GM12878 (cell line): ENCODE results near the gene RGR.
A peak's percentile ranks its signal among the peaks of the same experiment; 100 is the strongest.

Experiments
- CTCF ChIP-seq, 3 experiments: IDR thresholded peaks in 2 of 3; conservative IDR thresholded peaks in 1 of 3; 2 replicates each; pipeline ENCODE4 v1.5.1; 2011; ENCODE audit warnings: low read depth in 3 of 3, low read length in 3 of 3, mild to moderate bottlenecking in 3 of 3, control low read depth in 2 of 3, moderate library complexity in 2 of 3, inconsistent platforms in 1 of 3, mixed read lengths in 1 of 3; ENCODE audit not compliant: control insufficient read depth in 2 of 3, insufficient read depth in 1 of 3; ENCODE audit errors: extremely low read depth in 1 of 3
- GATAD2B ChIP-seq: fragments of 450-650 bp; conservative IDR thresholded peaks from 2 replicates; pipeline ENCODE4 v1.6.1; 2017; ENCODE audit warnings: low read depth, mild to moderate bottlenecking, moderate library complexity
- JUNB ChIP-seq: IDR thresholded peaks from 2 replicates; pipeline ENCODE4 v1.6.1; 2016; ENCODE audit warnings: antibody characterized with exemption, mild to moderate bottlenecking
- NRF1 ChIP-seq: conservative IDR thresholded peaks from 2 replicates; pipeline ENCODE4 v1.6.1; 2011; ENCODE audit warnings: mild to moderate bottlenecking, low read depth, low read length, improper control_type of control experiment

- TF ChIP-seq GATAD2B: no peak
- TF ChIP-seq NRF1: no peak
- TF ChIP-seq CTCF (IDR thresholded peaks at IDR 0.05 in 2 of 3, conservative IDR thresholded peaks at IDR 0.05 in 1 of 3; ENCODE audit: control insufficient read depth in 2 of 3, extremely low read depth in 1 of 3, insufficient read depth in 1 of 3, low read depth in 3 of 3, low read length in 3 of 3): peak; percentile 58 to 71 (median 59)
- no peak for TF ChIP-seq JUNB
Observed at GRCh38 chr10:84256510-84257342, 11.9 kb downstream of the RGR start.
